ENCODE data around the gene SETX.
A peak's percentile ranks its signal among the peaks of the same experiment; 100 is the strongest.
"Not testable (repeated sequence)": the region's sequence is repeated elsewhere in the genome, so short reads cannot be mapped to it uniquely, and the experiment has no call there.

SETX gene

GRCh38 chr9:132354637-132355355, at the start of gene SETX:
Gene SETX, minus strand, starts transcription at chr9:132354986. Its CDS starts 5,558 bp downstream, at chr9:132349428.
- peak; percentile 99 for DNase-seq

GRCh38 chr9:132404228-132404881, 49.6 kb upstream of the SETX start:
- no peak for DNase-seq

GRCh38 chr9:132401824-132402223, 47.0 kb upstream of the SETX start:
- no peak for DNase-seq

- DNase-seq, result no peak
Measured at GRCh38 chr9:132395560-132395959, 40.8 kb upstream of the SETX start.

GRCh38 chr9:132391449-132391848, 36.7 kb upstream of the SETX start:
- DNase-seq, result no peak

- DNase-seq, result no peak
Measured at GRCh38 chr9:132390966-132391365, 36.2 kb upstream of the SETX start.

- no peak for DNase-seq
Measured at GRCh38 chr9:132387133-132387532, 32.3 kb upstream of the SETX start.

- DNase-seq, result no peak
Measured at GRCh38 chr9:132384376-132384775, 29.6 kb upstream of the SETX start.

GRCh38 chr9:132383462-132383883, 28.7 kb upstream of the SETX start:
- no peak for DNase-seq

GRCh38 chr9:132381966-132382541, 27.3 kb upstream of the SETX start:
- no peak for DNase-seq

GRCh38 chr9:132378416-132378815, 23.6 kb upstream of the SETX start:
- DNase-seq, result not testable (repeated sequence)

GRCh38 chr9:132377769-132378168, 23.0 kb upstream of the SETX start:
- not testable (repeated sequence) for DNase-seq

- peak; percentile 56 for DNase-seq
Measured at GRCh38 chr9:132372177-132373095, 17.6 kb upstream of the SETX start.

GRCh38 chr9:132370592-132370991, 15.8 kb upstream of the SETX start:
- no peak for DNase-seq

- no peak for DNase-seq
Measured at GRCh38 chr9:132369421-132369820, 14.6 kb upstream of the SETX start.

- no peak for DNase-seq
Measured at GRCh38 chr9:132367613-132368313, 13.0 kb upstream of the SETX start.

- DNase-seq, result no peak
Measured at GRCh38 chr9:132366481-132366880, 11.7 kb upstream of the SETX start.

- DNase-seq, result no peak
Measured at GRCh38 chr9:132365986-132366385, 11.2 kb upstream of the SETX start.

- DNase-seq, result no peak
Measured at GRCh38 chr9:132364068-132364467, 9.3 kb upstream of the SETX start.

- no peak for DNase-seq
Measured at GRCh38 chr9:132357764-132358163, 3.0 kb upstream of the SETX start.

GRCh38 chr9:132356324-132356924, 1.6 kb upstream of the SETX start:
- no peak for DNase-seq

Data from left hindlimb (tissue), 1 donor.